C1 segment of cervical spinal cord (tissue), 14 donors: Measurements from ENCODE around the gene FAM110C.
A peak's percentile ranks its signal among the peaks of the same experiment; 100 is the strongest.
"Not testable (repeated sequence)": the region's sequence is repeated elsewhere in the genome, so short reads cannot be mapped to it uniquely, and the experiment has no call there.

Source experiments
- DNase-seq, 14 donors: peaks; one replicate each; lab custom pipeline; 2025; lab: John Stamatoyannopoulos, UW

Gene FAM110C

GRCh38 chr2:44748-45341 lies 1.5 kb downstream of the FAM110C start:
- no peak for DNase-seq

- DNase-seq = no peak
These were observed 3.5 kb downstream of the FAM110C start for GRCh38 chr2:42788-43187.

- DNase-seq = no peak
These were observed 5.8 kb downstream of the FAM110C start for GRCh38 chr2:40465-40864.

- no peak for DNase-seq
These were observed 8.2 kb downstream of the FAM110C start for GRCh38 chr2:38155-38554.

- no peak for DNase-seq
These were observed 10.0 kb downstream of the FAM110C start for GRCh38 chr2:36318-36717.

- DNase-seq = no peak
These were observed 10.5 kb downstream of the FAM110C start for GRCh38 chr2:35852-36251.

GRCh38 chr2:33620-34019 lies 12.7 kb downstream of the FAM110C start:
- no peak for DNase-seq

GRCh38 chr2:32068-32467 lies 14.2 kb downstream of the FAM110C start:
- DNase-seq = no peak

GRCh38 chr2:29253-29652 lies 17.1 kb downstream of the FAM110C start:
- no peak for DNase-seq

- no peak for DNase-seq
These were observed 17.8 kb downstream of the FAM110C start for GRCh38 chr2:28406-28975.

- DNase-seq = no peak
These were observed 19.4 kb downstream of the FAM110C start for GRCh38 chr2:26891-27290.

GRCh38 chr2:25543-25942 lies 20.8 kb downstream of the FAM110C start:
- DNase-seq = no peak

GRCh38 chr2:24591-24990 lies 21.7 kb downstream of the FAM110C start:
- not testable (repeated sequence) for DNase-seq

- no peak for DNase-seq
These were observed 22.2 kb downstream of the FAM110C start for GRCh38 chr2:24107-24506.

GRCh38 chr2:23283-23682 lies 23.0 kb downstream of the FAM110C start:
- DNase-seq = no peak

- not testable (repeated sequence) for DNase-seq
These were observed 24.1 kb downstream of the FAM110C start for GRCh38 chr2:22244-22643.

- not testable (repeated sequence) for DNase-seq
These were observed 26.0 kb downstream of the FAM110C start for GRCh38 chr2:20259-20658.

- no peak for DNase-seq
These were observed 26.8 kb downstream of the FAM110C start for GRCh38 chr2:19505-19904.

- no peak for DNase-seq
These were observed 27.7 kb downstream of the FAM110C start for GRCh38 chr2:18402-19271.

- not testable (repeated sequence) for DNase-seq
These were observed 30.4 kb downstream of the FAM110C start for GRCh38 chr2:15916-16315.

- DNase-seq = peak in 2 of 14 donors; percentile 13 to 43
These were observed 34.9 kb downstream of the FAM110C start for GRCh38 chr2:11248-11941.

- DNase-seq = no peak
These were observed 36.0 kb downstream of the FAM110C start for GRCh38 chr2:10222-10875.
